GM08714 (cell line): Measurements from ENCODE around the gene NABP2.
"Not testable (repeated sequence)": the region's sequence is repeated elsewhere in the genome, so short reads cannot be mapped to it uniquely, and the experiment has no call there.

ENCODE experiments used
- H3K4me3 ChIP-seq: fragments of 200-500 bp; sonication (Bioruptor generic); 2 replicates; pipeline ENCODE4 v1.5.1; 2014; ENCODE audit warnings: mild to moderate bottlenecking, low read length, inconsistent platforms
- ZNF274 ChIP-seq: IDR thresholded peaks from 2 replicates; pipeline ENCODE4 v1.6.1; 2012; ENCODE audit warnings: mild to moderate bottlenecking, low read depth, low read length

NABP2 gene

DNA sequence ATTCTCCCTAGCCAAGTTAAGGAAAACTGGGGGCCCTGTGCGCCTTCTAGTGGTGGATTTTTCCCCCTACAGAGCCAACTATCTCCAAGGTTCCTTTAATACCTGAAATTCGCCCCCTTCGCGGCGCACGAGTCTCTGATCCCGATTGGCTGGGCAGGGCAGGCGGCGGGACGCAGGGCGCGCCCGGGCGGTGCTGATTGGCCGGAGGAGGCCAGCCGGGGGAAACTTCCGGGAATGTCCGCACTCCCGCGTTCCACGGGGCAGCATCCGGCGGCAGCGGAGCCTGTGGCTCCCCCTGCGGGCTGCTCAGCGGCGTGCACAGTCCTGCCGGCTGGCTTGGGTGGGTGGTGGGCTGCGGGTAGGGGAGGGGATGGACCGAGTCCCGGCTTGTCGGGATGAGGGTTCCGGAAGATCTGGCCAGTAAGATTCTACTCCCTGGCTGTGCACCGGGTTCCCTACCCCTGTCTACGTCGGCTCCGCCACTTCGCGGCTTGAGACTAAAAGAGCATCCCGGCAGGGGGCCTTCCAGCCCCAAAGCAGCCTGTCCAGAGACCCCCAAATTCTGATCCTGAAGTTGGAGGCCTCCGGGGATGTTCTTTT is at the start of gene NABP2:
Gene NABP2 (plus strand): TSS at position 241 of the 600 bp plus-strand sequence. CDS start 515 bp downstream, outside the sequence.
- peak within 1 kb of the TSS; percentile 90 for H3K4me3 ChIP-seq
- TF ChIP-seq ZNF274, result no peak

DNA sequence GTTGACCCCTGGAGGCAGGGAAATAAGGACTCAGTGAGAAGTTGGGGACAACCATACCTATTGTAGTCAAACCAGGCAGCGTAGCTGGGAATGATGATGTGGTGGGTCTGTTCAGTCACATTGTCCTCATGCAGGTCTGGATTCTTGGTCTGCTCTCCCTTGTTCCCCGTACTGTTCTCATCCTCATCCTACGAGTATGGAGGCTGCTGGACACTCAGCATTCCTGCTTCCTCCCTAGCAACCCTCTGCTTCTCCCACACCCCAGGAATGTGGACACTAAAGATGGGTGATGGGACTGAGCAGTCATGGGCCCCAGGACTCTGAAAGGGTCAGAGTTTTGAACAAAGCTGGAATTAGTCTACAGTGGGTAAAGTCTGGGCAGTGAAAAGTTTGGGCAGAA is 45.8 kb upstream of the NABP2 start:
- no peak for TF ChIP-seq ZNF274
- H3K4me3 ChIP-seq, result no peak overlapping the region

DNA sequence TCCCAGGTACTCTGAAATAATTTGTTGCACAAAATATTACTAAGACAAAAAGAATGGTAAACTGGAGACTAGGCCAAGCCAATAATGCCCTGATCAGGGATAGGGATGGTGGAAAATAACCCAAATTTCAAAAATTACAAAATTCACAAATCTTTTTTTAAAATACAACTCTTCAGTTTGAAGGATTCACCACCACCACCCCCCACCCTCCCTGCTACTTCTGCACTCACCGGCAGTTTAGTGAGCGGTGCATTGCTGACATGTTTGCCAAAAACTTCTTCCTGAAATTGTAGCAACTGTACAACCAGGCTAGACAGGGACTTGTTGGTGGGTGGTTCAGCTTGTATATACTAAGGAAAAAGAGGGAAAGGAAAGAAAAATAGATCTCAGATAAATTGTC is 37.2 kb upstream of the NABP2 start:
- TF ChIP-seq ZNF274, result no peak
- no peak overlapping the region for H3K4me3 ChIP-seq

DNA sequence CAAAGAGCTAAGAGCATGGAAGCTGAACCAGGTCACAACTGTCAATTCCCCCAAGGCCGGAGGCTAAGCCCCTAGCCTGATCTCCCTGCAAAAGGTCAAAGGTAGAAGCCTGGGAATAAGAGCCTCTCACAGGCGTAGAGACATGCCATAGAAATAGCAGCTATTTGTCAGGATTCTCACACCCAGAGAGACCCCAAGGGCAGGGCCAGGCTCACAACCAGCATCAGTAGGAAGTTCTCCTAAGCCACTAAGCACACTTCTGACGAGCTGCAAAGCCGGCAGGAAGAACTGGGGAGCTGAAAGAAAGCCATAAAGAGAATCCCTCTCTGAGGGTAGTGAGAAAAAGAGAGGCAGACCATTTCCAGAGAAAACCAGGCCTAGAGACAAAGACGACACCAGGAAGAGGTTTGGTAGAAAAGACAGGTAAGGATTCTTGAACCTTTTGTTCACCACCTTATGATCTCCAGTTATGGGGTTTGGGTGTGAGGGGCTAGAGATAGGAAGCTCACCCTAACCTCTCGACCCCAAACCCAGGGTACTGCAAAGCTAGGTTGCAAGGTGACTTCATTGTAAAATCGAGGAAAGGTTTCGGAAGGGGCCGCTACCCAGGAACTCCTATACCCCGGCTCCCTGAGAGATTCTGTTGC is 35.9 kb upstream of the NABP2 start:
- H3K4me3 ChIP-seq, result peak overlapping the region; percentile 93
- TF ChIP-seq ZNF274, result no peak

DNA sequence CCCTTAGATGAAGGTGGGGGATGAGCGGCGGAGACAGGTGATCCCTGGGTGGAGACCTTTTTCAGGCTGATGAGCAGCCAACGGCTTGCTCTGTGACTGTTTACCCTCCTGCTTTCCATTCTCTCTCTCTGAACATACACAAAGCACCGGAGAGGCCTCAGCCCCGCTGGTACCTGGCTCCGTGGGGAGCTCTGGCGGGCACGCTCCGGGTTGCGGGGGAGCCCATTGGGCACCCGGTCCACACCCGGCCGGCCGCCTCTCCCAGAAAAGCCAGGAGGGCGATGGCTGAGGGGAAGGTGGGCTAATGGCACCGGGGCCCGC is 35.4 kb upstream of the NABP2 start:
- peak overlapping the region; percentile 93 for H3K4me3 ChIP-seq
- no peak for TF ChIP-seq ZNF274

DNA sequence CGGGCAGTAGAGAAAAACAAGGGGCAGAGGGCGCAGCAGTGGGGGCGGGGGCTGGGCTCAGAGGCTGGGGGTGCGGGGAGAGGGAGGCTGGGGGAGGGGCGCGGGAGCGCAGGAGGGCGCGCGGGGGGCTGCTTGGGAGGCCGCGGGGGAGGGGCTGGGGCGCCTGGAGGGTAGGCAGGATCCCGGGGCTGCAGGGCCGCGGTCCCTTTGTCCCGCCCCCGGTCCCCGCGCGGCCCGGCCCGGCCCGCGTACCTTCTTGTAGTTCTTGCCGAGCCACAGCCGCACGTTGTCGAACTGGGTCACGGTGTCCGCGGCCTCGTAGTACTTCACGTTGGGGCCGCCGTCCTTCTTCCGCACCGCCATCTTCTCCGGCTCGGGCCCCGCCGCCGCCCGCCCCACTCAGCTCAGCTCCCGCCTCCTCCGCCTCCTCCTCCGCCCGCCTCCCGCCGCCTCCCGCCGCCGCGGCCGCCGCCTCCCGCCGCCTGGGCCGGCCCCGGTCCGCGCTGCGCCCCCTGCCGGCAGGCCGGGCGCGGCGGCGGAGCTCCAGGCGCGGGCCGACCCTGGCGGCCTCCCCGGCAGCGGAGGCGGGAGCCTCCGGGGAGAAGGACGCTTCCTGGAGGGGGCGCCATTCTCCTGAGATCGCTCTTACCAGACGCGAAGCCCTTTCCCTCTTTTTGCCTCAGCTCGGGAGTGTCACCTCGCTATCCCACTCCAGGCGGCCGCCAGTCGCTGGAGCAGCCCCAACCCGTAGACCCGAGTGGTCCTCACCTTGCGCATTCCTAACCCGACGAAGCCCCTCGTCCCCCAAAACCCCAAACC is 34.8 kb upstream of the NABP2 start, which contains the start of gene SMARCC2:
Gene SMARCC2 (minus strand): TSS at position 385 of the 819 bp plus-strand sequence. CDS start 22 bp downstream, at position 363.
- H3K4me3 ChIP-seq, result peak within 1 kb of the TSS; percentile 93
- no peak for TF ChIP-seq ZNF274

DNA sequence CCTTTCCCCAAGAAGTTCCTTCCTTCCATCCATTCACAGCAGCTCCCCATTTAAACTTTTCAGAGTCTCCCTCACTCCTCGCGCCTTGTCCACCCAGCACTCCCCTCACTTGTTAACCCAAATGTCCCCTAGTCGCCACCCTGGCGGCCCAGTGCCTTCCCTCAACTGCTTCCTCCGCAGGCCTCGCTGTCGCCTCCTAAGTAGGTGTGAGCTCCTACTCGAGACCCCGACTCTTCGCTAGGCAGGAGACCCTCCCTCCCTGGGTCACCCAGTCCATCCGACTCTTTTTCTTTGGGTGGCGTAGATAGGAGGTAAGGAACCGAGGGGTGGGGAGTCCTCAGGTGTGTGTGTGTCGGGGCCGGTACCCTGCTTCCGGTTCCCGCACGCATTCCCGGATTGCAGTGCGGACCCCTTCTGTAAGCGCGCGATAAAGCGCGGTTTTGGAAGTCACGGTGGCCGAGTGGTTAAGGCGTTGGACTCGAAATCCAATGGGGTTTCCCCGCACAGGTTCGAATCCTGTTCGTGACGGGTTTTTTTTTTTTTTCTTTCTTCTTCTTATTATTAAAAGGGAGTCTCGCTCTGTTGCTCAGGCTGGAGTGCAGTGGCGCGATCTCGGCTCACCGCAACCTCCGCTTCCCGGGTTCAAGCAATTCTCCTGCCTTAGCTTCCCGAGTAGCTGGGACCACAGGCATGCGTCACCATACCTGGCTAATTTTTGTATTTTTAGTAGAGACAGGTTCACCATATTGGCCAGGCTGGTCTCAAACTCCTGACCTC is 34.0 kb upstream of the NABP2 start:
- TF ChIP-seq ZNF274, result no peak
- H3K4me3 ChIP-seq, result peak overlapping the region; percentile 92

DNA sequence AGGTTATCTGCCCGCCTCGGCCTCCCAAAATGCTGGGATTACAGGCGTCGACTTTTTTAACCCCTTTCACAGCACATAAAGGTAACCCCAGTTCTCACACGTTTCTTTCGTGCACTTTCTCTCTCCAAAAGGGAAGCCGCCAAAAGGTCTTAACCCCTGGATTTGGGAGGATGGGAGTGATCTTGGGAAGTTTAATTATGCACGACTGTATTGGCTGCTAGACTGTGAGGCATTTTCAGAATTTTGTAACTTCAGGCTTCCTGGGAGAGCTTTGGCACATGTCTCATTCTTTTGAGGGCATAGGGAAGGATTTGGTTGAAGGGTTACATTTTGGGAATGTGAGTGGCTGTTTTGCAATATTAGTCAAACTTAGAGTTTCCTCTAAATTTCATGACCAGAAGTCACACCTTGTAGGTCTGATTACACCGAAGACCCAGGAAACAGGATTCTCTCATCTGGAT is 33.4 kb upstream of the NABP2 start:
- peak overlapping the region; percentile 92; the same call in 1 of the 2 replicates for H3K4me3 ChIP-seq
- TF ChIP-seq ZNF274, result no peak

DNA sequence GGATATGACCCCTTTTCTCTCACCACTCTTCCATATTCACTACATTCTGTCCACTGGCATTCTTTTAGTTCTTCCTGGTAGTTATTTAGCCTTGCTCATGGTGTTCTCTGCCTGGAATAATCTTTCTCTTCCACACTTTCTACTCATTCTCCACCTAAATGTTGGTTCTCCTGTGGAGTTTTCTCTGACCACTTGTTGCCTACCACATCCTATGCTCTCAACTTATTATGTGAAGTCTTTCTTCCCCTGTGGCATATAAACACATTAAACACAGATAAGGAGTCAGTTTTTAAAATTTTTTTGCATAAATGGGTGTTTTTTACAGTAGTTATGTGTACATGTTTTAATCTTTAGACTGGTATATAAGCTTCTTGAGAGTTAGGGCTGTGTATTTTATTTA is 31.6 kb upstream of the NABP2 start:
- H3K4me3 ChIP-seq, result no peak overlapping the region
- no peak for TF ChIP-seq ZNF274

DNA sequence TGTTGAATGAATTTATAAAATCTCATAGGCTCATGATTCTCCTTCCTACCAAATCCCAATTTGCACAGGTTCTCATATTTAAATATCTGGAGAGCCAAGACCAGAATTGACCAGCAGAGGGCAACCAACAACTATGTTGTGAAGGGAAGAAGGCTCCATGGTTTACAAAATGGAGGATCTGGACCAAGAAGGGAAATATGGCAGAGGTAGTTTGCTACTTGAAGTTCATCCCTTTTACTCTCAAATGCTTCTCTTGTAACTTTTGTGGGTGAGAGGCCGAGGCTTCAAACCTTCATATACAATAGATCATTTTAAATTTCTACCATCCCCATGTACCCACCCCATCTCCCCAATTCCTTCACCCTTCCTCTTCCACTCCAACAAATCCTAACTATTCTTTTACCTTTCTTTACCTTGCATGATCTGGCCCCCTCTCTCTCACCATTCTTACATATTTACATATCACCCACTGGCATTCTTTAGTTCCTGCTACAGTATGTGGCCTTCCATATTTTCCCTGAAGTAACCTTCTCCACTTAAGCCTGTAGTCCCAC is 31.0 kb upstream of the NABP2 start:
- H3K4me3 ChIP-seq, result no peak overlapping the region
- no peak for TF ChIP-seq ZNF274

DNA sequence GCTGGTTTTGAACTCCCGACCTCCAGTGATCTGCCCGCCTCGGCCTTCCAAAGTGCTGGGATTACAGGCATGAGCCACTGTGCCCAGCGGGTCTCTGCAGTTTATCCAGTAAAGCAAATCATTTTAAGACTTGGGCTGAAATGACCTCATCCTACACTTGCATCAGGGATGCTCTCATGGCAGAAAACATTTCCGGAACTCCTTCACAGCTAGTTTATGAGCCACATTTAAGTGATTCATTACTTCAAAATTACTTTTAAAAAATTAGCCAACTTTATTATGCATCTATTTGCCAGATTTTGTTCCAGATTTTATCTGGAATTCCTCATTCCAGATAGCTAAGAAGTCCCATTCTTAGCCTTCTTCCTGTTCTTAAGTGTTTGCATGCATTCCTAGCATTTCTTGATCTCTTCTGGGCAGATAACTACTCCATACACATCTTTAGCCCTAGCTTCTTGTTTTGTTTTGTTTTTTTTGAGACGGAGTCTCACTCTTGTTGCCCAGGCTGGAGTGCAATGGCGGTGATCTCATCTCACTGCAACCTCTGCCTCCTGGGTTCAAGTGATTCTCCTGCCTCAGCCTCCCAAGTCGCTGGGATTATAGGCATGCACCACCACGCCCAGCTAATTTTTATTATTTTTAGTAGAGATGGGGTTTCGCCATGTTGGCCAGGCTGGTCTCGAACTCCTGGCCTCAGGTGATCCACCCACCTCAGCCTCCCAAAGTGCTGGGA is 27.2 kb upstream of the NABP2 start:
- not testable (repeated sequence) for H3K4me3 ChIP-seq

DNA sequence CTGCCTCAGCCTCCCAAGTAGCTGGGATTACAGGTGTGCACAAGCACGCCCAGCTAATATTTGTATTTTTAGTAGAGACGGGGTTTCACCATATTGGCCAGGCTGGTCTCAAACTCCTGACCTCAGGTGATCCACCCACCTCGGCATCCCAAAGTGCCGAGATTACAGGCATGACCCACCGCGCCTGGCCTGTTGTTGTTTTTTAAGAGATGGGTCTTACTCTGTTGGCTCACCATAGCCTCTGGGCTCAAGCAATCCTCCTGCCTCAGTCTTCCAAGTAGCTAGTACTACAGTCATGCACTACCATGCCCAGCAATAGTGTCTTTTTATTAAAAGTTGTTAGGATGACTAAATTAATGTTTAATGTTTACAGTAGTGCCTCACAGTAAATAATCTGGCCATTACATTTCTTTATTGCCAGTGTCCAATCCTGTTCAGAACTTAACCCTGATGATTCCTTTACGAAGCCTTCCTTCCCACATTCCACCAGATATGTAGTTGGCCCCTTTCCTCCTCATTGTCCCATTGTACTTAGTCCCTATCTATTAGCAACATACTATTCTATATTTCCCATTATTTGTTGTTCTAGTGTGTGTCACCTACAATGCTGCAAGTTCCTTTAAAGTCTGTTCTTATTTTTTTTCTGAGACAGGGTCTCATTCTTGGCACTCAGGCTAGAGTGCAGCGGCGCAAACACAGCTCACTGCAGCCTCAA is 26.1 kb upstream of the NABP2 start:
- H3K4me3 ChIP-seq, result no peak overlapping the region
- TF ChIP-seq ZNF274, result no peak

DNA sequence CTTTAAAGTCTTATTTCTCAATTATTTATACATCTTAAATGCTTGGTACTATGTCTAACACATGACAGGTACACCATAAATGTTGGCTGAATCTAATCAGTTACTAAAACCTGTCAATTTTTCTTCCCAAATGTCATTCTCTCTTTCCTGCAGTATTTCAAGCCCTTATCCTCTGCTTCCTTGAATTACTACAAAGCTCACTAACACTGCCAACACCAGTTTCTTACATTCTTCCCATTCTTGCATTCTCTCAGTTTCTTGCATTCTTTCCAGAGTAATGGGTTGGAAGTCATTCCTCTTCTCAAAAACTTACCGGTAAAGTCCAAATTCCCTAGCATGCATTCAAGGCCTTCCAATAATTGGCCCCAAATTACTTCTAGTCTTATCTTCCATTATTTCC is 25.3 kb upstream of the NABP2 start:
- TF ChIP-seq ZNF274, result no peak
- no peak overlapping the region for H3K4me3 ChIP-seq

DNA sequence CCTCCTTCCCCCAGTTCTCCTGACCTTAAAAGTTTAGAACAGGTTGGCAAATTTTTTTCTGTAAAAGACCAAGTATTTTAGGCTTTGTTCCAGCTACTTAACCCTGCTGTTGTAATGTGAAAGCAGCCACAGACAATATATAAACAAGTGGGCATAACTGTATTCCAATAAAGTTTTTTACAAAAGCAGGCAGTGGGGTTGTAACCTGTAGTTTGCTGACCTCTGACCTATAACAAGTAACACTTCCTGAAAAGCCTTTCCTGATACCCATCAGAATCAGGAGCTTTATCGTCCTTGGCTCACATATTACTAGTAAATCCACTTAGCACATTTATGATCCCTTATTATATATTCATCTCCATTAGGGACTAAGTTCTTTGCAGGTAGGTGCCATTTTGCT is 21.8 kb upstream of the NABP2 start:
- no peak for TF ChIP-seq ZNF274
- H3K4me3 ChIP-seq, result no peak overlapping the region
